HG02973 (cell line): Measurements from ENCODE around the gene CDC14B.
"Not testable (repeated sequence)": the region's sequence is repeated elsewhere in the genome, so short reads cannot be mapped to it uniquely, and the experiment has no call there.

Experiments used
- ATAC-seq: cut with Tn5 transposase; IDR thresholded peaks from one replicate; pipeline ENCODE4 v1.9.1; 2021; ENCODE audit warnings: moderate library complexity; ENCODE audit not compliant: unreplicated experiment

Gene CDC14B

DNA sequence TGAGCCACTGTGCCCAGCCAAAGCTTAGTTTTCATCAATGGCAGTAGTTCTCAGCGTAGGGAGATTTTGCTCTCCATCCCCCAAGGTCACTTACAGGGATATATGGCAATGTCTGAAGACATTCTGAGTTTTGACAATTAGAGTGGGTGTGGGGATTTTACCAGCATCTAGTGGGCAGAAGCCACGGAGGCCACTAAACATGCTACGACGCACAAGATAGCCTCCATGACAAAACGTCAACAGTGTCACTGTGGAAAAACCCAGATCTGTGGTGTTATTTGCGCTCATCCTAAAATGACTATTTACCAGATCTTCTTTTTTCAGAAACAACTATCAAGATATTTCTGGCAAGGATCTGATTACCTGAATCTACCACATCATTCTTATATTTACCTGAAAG lies 68.2 kb downstream of the CDC14B start:
- ATAC-seq: no peak

DNA sequence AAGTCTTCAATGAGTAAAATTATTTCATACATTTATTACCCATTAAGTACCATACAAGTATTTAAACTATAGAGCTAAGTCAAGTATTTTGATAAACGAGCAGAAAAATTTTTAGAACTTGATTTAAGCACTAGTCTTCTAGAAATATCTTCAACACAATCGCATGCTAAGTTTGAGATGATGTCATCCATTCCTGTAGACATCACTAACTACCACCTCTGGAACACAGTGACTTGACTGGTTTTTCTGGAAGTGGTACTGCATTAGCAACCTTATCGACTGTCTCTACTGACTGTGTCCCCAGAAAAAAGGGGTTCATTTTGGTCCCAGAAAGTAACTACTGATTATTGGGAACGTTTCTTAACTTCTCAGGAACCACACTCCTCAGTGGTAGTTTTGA lies 69.0 kb downstream of the CDC14B start:
- ATAC-seq: no peak

DNA sequence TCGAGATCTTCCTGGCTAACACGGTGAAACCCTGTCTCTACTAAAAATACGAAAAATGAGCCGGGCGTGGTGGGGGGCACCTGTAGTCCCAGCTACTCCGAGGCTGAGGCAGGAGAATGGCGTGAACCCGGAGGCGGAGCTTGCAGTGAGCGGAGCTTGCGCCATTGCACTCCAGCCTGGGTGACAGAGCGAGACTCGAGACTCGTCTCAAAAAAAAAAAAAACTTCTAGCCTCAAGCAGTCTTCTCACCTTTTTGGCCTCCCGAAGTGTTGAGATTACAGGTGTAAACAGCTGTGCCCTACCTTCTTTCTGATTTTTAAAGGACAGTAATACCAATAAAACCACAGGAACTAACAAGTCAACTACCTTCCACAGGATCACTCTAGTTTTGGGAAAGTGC lies 76.5 kb downstream of the CDC14B start:
- ATAC-seq: not testable (repeated sequence)

DNA sequence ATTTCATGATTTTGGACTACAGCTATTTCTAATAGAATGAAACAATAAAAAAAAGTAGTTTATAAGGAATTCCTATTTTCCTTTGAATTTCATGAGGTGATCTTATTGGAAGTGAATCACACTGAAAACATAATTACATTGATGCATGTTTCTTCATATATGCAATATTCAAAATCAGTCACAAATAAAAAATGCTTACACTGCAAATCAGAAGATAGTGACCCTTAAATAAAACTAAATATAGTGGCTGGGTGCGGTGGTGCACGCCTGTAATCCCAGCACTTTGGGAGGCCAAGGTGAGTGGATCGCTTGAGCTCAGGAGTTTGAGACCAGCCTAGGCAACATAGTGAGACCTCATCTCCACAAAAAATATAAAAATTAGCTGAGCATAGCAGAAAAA lies 79.5 kb downstream of the CDC14B start:
- no peak for ATAC-seq

DNA sequence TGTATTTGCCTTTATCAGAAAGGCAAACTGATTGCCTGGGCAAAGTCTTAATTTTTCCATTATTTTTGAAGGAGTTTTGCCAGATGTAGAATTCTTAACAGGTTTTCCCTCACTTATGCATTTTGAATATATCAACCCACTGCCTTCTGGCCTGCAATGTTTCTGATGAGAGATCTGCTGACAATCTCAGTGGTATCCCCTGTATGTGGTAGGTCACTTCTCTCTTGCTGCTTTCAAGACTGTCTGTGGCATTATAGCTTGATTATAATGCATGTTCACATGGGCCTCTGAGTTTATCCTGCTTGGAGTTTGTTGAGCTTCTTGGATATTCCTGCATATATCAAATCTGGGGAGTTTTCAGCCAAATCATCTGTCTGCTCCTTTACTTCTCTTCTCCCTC lies 87.5 kb downstream of the CDC14B start:
- ATAC-seq: no peak

DNA sequence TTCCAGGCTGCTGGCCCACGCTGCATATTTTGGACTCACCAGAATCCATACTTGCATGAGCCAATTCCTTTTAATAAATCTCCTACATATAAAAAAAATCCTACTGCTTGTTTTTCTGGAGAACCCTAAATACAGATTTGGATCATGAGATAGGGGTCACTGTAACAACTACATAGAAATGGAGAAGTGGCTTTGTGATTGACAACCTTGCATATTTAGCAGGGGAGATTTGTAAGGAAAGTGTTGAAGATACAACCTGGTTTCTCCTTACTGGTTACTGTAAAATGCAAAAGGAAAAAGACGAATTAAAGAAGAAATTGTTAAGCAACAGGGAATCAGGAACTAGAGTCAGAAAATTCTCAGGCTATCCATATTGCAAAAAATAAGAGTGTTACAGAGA lies 94.9 kb downstream of the CDC14B start:
- ATAC-seq: no peak

DNA sequence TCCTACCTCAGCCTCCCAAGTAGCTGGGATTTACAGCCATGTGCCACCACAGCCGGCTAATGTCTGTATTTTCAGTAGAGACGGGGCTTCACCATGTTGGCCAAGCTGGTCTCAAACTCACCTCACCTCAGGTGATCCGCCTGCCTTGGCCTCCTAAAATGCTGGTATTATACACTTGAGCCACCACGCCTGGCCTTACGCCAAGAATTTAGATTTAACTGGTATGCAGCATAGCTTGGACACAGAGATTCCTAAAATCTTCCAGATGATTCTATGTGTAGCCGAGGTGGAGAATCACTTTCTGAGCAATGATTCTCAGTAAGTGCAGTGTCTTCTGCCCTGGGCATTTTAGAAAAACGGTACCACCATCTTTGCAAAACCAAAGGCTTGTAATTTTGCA lies 95.6 kb downstream of the CDC14B start:
- ATAC-seq: no peak

DNA sequence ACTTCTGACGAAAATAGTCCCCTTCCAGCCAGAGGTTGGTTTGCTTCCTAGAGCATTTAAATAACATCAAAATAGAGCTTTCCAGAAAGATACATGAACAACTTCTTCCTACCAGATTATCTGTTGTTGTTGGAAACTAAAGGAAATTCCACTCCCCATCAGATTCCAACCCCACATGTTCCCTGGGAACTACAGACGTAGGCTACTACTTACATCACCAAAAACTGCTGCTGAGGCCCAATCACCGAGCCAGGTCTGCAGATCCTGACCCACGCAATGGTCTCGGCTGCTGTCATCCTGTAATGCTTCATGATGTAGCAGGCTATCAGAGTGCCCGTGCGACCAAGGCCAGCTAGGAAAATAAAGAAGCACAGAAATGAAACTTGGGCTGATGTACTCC lies 96.3 kb downstream of the CDC14B start:
- ATAC-seq: no peak

DNA sequence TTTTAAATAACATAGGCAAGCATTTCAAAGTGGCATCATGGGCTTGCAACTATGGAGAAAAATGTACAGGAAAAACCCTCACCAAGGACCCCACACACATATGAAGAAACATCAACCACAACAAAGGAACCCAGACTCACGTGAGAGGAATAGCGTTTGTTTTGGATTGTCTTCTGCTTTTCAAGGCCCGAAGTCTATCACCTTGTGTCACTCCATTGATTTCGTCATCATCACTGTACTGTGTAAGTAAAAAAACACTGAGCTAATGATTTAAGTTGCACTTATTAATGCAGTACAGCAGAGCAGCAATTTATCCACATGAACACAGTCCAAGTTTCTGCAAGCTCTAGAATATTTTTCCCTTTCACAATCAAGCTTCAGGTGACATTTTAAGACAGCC lies 97.3 kb downstream of the CDC14B start:
- ATAC-seq: no peak

DNA sequence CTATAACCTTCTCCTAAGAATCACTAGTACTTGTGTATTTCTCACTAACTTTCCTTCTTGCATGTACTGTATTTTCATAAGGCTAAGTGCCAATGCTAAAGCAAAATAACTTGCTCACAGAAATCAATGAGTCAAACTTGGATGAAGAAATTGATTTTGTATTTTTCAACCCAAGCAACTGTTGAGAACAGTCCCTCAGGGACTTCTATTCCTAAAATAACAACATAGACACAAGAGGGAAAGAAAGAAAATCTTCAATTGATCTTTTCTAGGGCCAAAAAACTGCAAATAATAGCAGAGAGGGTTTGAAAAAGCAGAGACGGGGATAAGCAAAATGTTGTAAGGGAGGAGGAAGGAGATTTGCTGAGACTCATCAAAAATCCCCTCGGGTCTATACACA lies 99.9 kb downstream of the CDC14B start:
- no peak for ATAC-seq

DNA sequence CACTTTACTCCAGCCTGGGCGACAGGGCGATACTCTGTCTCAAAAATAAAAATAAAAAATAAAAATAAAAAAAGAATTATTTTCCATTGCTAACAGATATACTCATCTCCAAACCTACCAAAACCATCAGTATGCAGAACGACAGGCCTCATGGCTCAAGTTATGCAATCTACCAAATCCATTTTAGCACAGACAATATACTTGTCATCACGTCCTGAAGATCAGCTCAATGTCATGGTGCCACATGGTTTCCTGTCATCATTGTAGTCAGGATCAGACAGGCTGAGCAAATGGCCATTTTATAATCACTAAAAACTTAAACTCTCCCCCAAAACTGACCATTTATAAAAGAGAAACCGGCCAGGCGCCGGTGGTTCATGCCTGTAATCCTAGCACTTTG lies 100.5 kb downstream of the CDC14B start:
- ATAC-seq: no peak

DNA sequence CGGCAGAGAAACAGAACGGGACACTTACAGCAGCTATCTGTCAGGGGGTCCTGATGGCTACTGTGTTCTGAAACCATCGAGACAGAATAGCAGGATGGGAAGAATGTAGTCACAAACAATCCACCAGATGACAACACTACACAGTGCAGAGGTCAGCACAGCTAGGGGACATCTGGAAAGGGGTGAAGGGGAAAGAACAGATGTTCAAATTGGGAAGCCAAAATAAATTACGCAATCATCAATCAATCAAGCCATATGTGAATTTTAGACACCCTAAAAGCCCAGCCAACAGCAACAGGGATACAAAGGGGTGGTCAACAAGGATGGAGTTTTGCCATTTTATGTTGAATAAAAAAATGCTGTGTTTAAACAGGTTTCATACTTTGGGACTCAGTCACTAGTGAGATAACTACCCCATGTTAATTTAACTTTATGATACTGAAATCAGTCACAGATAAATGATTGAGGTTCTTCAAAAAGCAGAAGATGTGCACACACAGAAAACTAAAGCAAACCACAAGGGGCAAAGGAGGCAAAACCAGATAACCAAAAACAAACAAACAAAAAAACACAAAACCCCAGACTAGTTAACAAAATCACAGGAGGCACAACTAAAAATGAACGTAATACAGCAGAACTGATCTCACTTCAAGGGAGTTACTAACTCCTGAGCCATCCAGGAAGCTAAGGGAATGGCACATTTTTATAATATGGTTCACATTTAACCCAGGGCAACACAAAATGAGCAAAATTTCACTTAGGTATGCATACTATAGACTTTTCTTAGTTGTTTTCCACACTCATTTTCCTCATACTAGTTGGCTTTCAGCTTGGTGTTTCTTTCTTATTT lies 103.8 kb downstream of the CDC14B start:
- ATAC-seq: no peak

DNA sequence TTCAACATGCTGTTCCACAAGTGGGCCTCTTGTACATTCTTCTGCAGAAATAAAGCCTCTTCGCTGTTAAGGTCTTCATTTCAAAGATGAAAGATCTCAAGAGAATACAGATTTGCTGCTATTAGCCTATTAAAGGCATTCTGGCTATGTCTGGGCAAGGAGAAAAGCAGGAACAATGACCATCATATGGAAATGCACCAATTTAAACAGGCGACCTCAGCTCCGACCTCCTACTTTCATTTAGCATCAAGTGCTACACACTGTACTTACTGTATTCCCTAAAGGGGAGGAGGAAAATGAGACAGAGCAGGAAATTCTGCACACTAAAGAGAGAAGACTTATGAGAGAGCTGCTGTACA lies 104.9 kb downstream of the CDC14B start:
- ATAC-seq: no peak

DNA sequence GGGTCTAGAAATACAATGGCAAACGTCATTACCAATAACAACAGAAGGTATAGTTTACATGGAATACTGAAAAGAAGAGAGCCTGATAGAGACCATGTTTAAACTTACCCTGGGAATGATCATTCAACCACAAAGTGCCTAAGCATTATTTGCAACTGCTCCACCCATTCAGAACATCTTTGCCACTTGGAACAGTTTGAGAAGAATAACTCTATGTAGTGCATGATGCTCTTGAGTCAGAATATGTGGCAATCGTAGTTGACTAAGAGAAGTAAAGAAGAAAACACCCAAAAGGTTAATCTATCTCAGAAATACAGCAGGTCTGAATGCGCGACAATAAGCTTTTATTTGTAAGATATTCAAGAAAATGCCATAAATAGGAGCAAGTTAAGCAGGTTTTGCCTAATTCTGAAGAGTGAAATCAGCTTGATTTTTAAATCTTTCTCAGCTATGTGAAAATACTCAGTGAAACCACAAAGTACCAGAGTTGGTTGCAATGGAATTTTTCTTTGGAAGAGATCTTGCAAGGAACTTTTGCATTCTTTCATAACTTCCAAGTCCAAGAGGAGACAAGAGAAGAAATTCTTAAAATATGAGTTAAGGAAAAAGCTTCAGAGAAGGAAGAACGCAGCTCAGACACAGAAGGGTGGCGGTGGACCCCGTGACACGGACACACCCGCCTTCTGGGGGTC lies 105.4 kb downstream of the CDC14B start:
- no peak for ATAC-seq

DNA sequence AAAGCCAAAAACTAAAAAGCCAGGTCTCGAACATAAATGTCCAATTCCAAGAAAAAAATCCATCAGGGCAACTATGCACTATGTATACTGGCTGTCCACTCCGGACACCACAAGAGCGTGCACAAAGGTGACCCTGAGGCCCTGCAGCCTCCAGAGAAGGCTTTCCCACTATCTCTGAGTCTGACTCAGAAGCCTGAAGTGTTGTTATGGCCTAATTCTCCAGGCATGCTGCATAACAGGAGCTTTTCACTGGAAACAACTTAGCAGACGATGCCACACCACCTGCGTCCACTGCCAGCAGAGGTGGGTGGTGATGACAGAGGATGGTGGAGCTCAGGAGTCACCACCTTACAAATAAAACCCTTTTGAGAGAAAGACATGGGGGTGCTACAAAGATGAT lies 106.0 kb downstream of the CDC14B start:
- ATAC-seq: no peak

DNA sequence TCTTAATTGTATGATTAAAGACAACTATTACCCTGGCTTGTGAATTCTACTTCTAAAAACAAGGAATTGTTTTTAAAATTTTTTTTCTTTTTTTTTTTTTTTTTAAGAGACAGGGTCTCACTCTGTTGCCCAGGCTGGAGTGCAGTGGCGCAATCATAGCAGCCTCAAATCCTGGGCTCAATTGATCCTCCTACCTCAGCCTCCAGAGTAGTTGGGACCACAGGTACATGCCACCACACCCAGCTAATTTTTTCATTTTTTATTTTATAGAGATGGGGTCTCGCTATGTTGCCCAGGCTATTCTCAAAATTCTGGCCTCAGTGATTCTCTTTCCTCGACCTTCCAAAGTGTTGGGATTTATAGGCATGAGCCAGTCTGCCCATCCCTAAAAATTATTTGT lies 107.4 kb downstream of the CDC14B start:
- ATAC-seq: no peak

DNA sequence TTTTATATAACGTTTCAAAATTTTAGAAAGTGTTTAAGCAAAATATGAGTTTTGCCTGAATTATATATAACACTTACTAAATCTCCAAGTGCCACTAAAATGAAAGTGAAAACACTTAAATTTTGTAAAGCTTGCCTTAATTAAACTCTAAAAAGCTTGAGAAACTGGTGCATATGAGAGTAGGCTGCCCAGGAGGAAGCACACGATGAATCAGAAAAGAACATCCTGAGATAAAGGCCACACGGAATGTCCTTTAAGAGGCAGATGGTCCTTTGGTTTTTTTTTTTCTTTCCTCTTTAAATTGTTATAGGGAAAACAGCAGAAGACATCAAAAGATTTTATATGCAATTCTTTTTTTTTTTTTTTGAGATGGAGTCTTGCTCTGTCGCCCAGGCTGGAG lies 109.4 kb downstream of the CDC14B start:
- no peak for ATAC-seq

DNA sequence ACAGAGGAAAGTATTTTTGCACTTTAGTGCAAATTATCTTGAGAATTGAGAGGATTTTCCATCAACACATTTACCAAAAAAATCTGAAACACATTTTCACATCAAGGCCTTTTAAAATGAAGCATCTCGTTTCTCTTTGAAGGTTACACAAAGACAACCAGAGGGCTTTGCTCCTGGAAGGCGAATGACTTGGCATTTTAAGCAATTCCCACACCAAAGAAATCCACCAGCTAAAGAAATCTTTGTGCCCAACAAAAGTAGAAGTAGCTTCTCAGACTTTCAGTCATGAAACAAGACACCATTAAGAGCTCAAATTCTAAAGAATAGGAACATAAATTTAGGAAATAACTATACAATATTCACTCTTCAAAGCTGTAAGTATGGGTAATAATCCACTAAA lies 109.8 kb downstream of the CDC14B start:
- ATAC-seq: no peak

DNA sequence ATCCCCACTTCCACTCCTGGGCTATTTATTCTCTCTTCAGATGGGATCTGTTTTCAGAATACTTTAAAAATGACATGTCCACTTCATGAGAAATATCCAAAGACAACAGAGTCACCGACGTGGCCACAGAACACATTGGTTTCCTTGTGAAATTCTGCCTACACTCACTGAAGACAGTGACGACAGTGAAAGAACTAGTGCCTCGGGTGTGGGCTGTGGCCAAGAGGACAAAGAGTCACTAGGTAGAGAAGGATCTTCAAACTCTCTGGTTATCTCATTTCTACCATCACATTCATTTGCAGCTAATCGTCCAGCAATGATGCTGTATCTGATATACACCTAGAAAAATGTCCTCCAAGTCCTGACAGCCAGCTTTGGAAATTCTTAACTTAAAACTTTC lies 110.6 kb downstream of the CDC14B start:
- ATAC-seq: no peak

DNA sequence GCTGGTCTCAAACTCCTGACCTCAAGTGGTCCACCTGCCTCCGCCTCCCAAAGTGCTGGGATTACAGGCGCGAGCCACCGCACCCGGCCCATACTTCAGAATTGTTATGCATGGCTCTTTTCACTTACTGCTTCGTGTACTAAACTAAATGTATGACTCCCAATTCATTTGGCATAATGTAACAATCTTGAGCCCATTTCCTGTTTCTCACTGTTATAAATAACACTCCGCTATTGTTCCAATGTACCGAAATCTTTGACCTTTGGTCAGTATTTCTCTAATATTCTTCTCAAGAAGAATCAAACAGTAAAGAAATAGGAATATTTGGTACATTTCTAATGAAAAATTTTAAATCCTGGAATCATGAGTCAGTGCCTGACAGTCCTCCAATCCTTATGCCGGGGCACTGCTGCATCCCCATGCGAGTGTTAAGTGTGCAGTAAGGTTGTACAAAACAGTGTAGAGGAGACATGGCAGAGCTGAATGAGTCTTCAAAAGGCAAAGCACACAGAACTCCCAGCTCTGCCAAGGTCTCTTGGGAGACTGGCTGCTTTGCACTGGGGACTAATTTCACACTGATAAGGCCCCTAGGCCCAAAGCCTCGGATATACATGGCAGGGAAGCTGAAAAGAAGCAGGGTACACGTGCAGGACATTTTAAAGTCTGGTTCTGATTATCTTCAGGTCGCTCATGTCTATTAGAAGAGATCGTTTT lies 111.3 kb downstream of the CDC14B start:
- no peak for ATAC-seq

DNA sequence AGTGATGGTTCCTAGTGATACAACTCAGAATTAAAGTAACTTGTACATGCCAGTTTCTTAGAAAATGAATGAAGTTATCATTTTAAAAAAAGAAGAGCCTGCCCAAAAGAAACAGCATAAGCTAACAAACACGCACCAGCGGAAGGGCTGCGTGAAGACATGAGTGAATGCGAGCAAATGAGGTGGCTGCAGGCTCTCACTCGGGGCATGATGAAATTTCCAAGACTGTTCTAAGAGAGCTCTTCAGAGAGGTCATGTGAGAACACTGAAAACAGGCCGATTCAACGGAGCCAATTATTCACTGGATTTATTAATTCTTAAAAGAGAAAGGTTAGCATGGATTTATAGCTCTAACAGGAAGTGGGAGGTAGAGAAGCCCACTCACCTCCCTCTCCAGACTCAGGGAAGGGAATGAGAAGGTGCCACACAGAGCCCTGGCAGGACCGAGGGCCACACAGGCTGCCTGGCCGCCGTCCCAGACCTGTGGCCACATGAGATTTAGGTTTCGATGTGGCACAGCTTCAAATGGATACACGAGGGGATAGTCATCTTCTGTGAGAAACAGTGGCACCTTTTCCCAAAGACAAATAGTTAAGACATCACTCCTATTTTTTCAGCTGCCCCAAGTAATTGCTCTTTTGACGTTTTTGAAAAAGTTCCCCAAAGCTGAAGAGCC lies 114.2 kb downstream of the CDC14B start:
- ATAC-seq: no peak

DNA sequence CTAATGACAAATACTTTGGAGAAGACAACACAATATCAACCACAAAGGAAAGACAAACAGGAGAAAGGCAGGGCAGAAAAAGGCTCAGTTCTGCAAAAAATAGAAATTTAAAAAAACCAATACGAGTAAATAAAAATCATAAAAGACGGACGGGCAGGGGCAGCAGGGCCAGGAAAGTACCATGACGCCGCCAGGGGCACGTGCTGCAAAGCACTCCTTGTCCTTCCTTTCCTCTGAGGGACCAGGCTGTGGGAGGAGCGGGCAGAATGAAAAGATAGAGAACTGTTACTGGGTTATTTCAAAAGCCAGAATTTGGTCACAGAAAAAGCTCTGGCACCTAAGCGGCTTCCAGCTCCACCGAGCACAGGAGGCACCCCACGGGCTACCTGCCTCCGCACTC lies 115.7 kb downstream of the CDC14B start:
- ATAC-seq: no peak
